Measurements from ENCODE around the gene SLC35B1. TPM values are rescaled to one million over a fixed set of nuclear protein-coding genes. Genes with fewer than 3 reads are reported as not detected.

Gene SLC35B1
- total and polyA plus RNA-seq, 2 of the 4 experiments (the other 2 are of a cell fraction): 66.4 to 86.2 TPM

DNA sequence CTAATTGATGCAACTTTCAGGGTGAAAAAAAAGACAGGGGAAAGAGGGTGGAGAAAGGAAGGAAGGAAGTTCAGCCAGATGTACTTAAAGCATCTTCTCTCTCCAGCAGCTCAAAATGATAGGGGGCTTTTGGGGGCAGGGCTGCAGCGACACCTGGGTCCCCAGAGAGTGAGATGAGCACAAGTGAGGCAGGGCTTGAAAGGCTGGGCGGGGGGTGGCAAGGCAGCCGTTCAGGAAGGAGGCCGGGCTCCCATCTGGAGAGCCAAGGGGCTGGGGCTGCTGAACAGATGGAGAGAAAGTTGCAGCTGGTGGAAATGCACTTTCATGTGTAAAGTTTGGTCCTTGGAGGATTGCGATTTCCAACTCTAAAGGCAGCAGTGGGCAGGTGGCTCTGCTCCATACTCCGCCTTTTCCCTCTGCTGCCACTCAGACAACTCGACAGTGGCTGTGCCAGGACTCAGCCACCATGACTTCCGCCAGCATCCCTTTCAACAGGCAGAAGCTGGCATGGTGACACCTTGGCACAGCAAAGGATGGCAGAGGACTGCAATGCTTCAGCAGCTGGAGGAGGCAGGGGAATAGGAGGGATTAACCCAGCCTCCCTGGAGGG is 7.7 kb downstream of the SLC35B1 start:
- Histone ChIP-seq H3K18ac (ENCODE audit: low read depth, low read length) (no peak overlapping the region), H3K9me3 (ENCODE audit: control insufficient read depth, insufficient read depth, low read length) (no peaks in the 10 kb centered on the region), H4K20me1 (ENCODE audit: insufficient read depth, low read length) (no peaks in the 10 kb centered on the region), H3K4me2 (ENCODE audit: low read depth, low read length) (no peak overlapping the region), H2AFZ (replicated peaks; ENCODE audit: low read length, poor library complexity) (no peak overlapping the region), H3K14ac (replicated peaks; ENCODE audit: low read depth, low read length) (no peak overlapping the region), H3K27me3 (ENCODE audit: control insufficient read depth, insufficient read depth, low read length) (no peaks in the 10 kb centered on the region; the same call in 1 of the 2 replicates), H4K8ac (ENCODE audit: low read depth in 2 of 2, low read length in 2 of 2) (no peak overlapping the region), H3K9me1 (ENCODE audit: insufficient read depth, low read length) (no peaks in the 10 kb centered on the region), H2BK120ac (ENCODE audit: low read depth, low read length) (no peak overlapping the region), H2BK5ac (ENCODE audit: low read depth, low read length, poor library complexity, severe bottlenecking) (no peak overlapping the region), H3K4me3 (ENCODE audit: insufficient read depth, low read depth, low read length) (no peak overlapping the region), H3K36me3 (ENCODE audit: control insufficient read depth, insufficient read depth, low read length) (peaks cover 44% of the 10 kb centered on the region), H2AK9ac (replicated peaks; ENCODE audit: low read depth, low read length, poor library complexity) (no peak overlapping the region), H2AK5ac (ENCODE audit: low read depth, low read length) (no peak overlapping the region), H3K4ac (ENCODE audit: low read depth, low read length) (no peak overlapping the region), H4K5ac (ENCODE audit: low read depth, low read length) (no peak overlapping the region), H2BK20ac (ENCODE audit: low read depth, low read length) (no peak overlapping the region), H3K27ac (ENCODE audit: insufficient read depth, low read length) (no peak overlapping the region), H3K23ac (ENCODE audit: low read depth, low read length) (no peak overlapping the region), H2BK15ac (ENCODE audit: low read depth, low read length) (no peak overlapping the region), H3K56ac (ENCODE audit: extremely low read depth, insufficient read depth, low read length) (no peak overlapping the region), H3K4me1 (ENCODE audit: control insufficient read depth, insufficient read depth, low read length) (no peaks in the 10 kb centered on the region), H3K9ac (ENCODE audit: low read depth, low read length) (no peak overlapping the region), H3K79me1 (ENCODE audit: low read depth in 1 of 2, low read length in 2 of 2) (peaks cover 2 to 4% of the 10 kb centered on the region in 2 experiments; a peak in 3 of 4 replicates), H4K91ac (ENCODE audit: insufficient read depth, low read depth, low read length) (no peak overlapping the region)
- DNase-seq: no peak
- intact Hi-C loops (cut with micrococcal nuclease) (no loop called here), in situ Hi-C loops (cut with MboI; ENCODE audit: low sequenced_read_pairs) (loop anchor here (5.0 to 10.0 kb wide), 2 partner anchors 128 to 295 kb away; partner anchors contain the start of gene DLX3), dilution Hi-C loops (cut with HindIII; ENCODE audit: low sequenced_read_pairs, unreplicated experiment) (no loop called here)
- CTCF ChIA-PET: interaction anchor here (2.1 kb wide), 1 partner anchor 130 kb away, joined by 9 read pairs; no protein-coding TSS in a partner anchor
- TF ChIP-seq RAD21 (IDR thresholded peaks at IDR 0.05; ENCODE audit: low read length) (no peak), RFX5 (IDR thresholded peaks at IDR 0.05; ENCODE audit: low read depth, low read length) (no peak), MAFK (IDR thresholded peaks at IDR 0.05; ENCODE audit: low read depth, low read length) (no peak), CEBPB (IDR thresholded peaks at IDR 0.05; ENCODE audit: low read depth, low read length) (no peak), CHD1 (IDR thresholded peaks at IDR 0.05; ENCODE audit: low read depth, low read length) (no peak), MXI1 (IDR thresholded peaks at IDR 0.05; ENCODE audit: borderline replicate concordance, low read depth, low read length) (no peak), MAZ (IDR thresholded peaks at IDR 0.05; ENCODE audit: borderline replicate concordance, low read depth, low read length) (no peak), BHLHE40 (IDR thresholded peaks at IDR 0.05; ENCODE audit: low read depth, low read length) (no peak), SMC3 (IDR thresholded peaks at IDR 0.05; ENCODE audit: low read depth, low read length) (no peak)
- TF ChIP-seq, protein P1, sequence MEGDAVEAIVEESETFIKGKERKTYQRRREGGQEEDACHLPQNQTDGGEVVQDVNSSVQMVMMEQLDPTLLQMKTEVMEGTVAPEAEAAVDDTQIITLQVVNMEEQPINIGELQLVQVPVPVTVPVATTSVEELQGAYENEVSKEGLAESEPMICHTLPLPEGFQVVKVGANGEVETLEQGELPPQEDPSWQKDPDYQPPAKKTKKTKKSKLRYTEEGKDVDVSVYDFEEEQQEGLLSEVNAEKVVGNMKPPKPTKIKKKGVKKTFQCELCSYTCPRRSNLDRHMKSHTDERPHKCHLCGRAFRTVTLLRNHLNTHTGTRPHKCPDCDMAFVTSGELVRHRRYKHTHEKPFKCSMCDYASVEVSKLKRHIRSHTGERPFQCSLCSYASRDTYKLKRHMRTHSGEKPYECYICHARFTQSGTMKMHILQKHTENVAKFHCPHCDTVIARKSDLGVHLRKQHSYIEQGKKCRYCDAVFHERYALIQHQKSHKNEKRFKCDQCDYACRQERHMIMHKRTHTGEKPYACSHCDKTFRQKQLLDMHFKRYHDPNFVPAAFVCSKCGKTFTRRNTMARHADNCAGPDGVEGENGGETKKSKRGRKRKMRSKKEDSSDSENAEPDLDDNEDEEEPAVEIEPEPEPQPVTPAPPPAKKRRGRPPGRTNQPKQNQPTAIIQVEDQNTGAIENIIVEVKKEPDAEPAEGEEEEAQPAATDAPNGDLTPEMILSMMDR (conservative IDR thresholded peaks at IDR 0.05; ENCODE audit: low read depth, low read length): no peak
- TF ChIP-seq, protein P2, sequence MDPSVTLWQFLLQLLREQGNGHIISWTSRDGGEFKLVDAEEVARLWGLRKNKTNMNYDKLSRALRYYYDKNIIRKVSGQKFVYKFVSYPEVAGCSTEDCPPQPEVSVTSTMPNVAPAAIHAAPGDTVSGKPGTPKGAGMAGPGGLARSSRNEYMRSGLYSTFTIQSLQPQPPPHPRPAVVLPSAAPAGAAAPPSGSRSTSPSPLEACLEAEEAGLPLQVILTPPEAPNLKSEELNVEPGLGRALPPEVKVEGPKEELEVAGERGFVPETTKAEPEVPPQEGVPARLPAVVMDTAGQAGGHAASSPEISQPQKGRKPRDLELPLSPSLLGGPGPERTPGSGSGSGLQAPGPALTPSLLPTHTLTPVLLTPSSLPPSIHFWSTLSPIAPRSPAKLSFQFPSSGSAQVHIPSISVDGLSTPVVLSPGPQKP (IDR thresholded peaks at IDR 0.05; ENCODE audit: borderline replicate concordance, low read depth, low read length): no peak
- BruUV-seq (replicated peaks): no TSS peak
- 79% methylated on average over 2 of the region's 8 CpGs; no CpG with 5 or more reads in 1 of the 2 experiments for WGBS, 2 experiments (ENCODE audit: extremely low coverage in 2 of 2, insufficient read length in 1 of 2)
- no peak for ATAC-seq (ENCODE audit: low read depth)
- POLR2A ChIA-PET (ENCODE audit: unreplicated experiment): interaction anchor here (0.6 kb wide), 1 partner anchor 13 kb away, joined by 4 read pairs; no protein-coding TSS in a partner anchor
